Stomach (tissue), 4 donors: ENCODE results near the gene HSD17B11.

ENCODE experiments used
- EP300 ChIP-seq: sonication (generic); formaldehyde crosslinking; IDR thresholded peaks from one replicate; pipeline ENCODE4 v1.6.1; 2017; ENCODE audit warnings: antibody characterized with exemption
- POLR2A ChIP-seq, 4 donors: fragments of 450-650 bp; IDR thresholded peaks; one replicate each; pipeline ENCODE4 v1.6.1; 2016; ENCODE audit warnings: antibody characterized with exemption in 4 of 4, control low read depth in 2 of 4, mild to moderate bottlenecking in 1 of 4, moderate library complexity in 1 of 4
- POLR2AphosphoS5 ChIP-seq, 3 donors: sonication (generic); formaldehyde crosslinking; IDR thresholded peaks; one replicate each; pipeline ENCODE4 v1.6.1; 2016; ENCODE audit warnings: antibody characterized with exemption in 3 of 3
- TF ChIP-seq, protein P1 (sequence below), 7 experiments: fragments of 450-650 bp in 4 of 7; fragments of 200-600 bp in 3 of 7; sonication (generic) in 3 of 7; IDR thresholded peaks; one replicate each; pipeline ENCODE4 v1.5.1; 2016 to 2019; ENCODE audit warnings: antibody characterized with exemption in 7 of 7, control low read depth in 2 of 7, mild to moderate bottlenecking in 1 of 7

DNA sequence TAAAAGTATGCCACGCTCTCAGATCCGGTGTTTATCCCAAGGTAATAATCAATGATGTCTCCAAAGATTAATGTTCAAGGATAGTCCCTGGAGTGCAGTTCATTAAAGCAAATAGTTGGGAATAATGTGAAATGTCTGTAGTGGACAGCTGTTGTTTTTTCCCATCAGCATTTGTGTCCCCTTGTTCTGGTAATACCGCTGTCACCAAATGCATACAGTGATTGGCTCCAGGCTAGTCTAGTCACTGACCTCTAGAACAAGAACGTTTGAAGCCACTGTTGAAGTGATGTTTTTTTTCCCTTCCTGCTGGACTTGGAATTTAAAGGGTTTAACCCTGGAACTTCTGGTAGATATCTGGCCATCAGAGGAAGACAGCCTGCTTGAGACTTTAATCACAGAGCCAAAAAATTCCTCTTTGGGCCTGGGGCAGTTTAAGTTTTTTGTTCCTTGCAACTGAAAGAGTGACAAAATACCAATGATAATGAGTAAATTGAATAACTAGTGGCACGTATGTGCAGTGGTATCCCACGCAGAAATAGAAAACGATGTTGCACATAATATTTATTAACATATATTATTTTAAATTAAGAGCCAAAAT lies 30.6 kb downstream of the HSD17B11 start:
- TF ChIP-seq, protein P1, sequence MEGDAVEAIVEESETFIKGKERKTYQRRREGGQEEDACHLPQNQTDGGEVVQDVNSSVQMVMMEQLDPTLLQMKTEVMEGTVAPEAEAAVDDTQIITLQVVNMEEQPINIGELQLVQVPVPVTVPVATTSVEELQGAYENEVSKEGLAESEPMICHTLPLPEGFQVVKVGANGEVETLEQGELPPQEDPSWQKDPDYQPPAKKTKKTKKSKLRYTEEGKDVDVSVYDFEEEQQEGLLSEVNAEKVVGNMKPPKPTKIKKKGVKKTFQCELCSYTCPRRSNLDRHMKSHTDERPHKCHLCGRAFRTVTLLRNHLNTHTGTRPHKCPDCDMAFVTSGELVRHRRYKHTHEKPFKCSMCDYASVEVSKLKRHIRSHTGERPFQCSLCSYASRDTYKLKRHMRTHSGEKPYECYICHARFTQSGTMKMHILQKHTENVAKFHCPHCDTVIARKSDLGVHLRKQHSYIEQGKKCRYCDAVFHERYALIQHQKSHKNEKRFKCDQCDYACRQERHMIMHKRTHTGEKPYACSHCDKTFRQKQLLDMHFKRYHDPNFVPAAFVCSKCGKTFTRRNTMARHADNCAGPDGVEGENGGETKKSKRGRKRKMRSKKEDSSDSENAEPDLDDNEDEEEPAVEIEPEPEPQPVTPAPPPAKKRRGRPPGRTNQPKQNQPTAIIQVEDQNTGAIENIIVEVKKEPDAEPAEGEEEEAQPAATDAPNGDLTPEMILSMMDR (IDR thresholded peaks at IDR 0.05), result no peak
- no peak for TF ChIP-seq EP300
- no peak for TF ChIP-seq POLR2A (IDR thresholded peaks at IDR 0.05)
- TF ChIP-seq POLR2AphosphoS5 (IDR thresholded peaks at IDR 0.05), result no peak
